Brain microvascular endothelial cell (primary cell): Measurements from ENCODE around the gene MTG1.
"Not testable (repeated sequence)": the region's sequence is repeated elsewhere in the genome, so short reads cannot be mapped to it uniquely, and the experiment has no call there.

Experiments used
- DNase-seq: peaks from one replicate; pipeline ENCODE4 v3.0.0-alpha.2; 2020
- H3K27ac ChIP-seq: fragments of 250-450 bp; sonication (Bioruptor Pico); 2 replicates; pipeline ENCODE4 v1.5.1; 2020; ENCODE audit warnings: mild to moderate bottlenecking, moderate library complexity
- H3K27me3 ChIP-seq: fragments of 250-450 bp; sonication (Bioruptor Pico); replicated peaks from 2 replicates; pipeline ENCODE4 v1.5.1; 2020; ENCODE audit warnings: mild to moderate bottlenecking
- H3K36me3 ChIP-seq: fragments of 250-450 bp; sonication (Bioruptor Pico); replicated peaks from 2 replicates; pipeline ENCODE4 v1.5.1; 2020; ENCODE audit warnings: mild to moderate bottlenecking
- H3K4me3 ChIP-seq: 2 replicates; pipeline ENCODE4 v1.5.1; 2011; ENCODE audit warnings: low read depth, mild to moderate bottlenecking, control low read depth, low read length, moderate library complexity
- CTCF ChIP-seq: IDR thresholded peaks from 2 replicates; pipeline ENCODE4 v1.5.1; 2011; ENCODE audit warnings: low read depth, mild to moderate bottlenecking, moderate library complexity, low read length, control low read depth, inconsistent platforms; ENCODE audit errors: missing control alignments
- in situ Hi-C: cut with HindIII; loops from 2 replicates; pipeline ENCODE4 v1.10.0; 2017; ENCODE audit warnings: low sequenced_read_pairs, low pct_ligation_motif_present

Gene MTG1

GRCh38 chr10:133438711-133439273 is 44.8 kb downstream of the MTG1 start:
- H3K27ac ChIP-seq: no peak overlapping the region
- in situ Hi-C loops: no loop called here
- peak; percentile 25 for DNase-seq
- H3K4me3 ChIP-seq: no peak overlapping the region
- TF ChIP-seq CTCF: peak; percentile 37
- no peaks in the 10 kb centered on the region for H3K36me3 ChIP-seq
- H3K27me3 ChIP-seq: no peaks in the 10 kb centered on the region

DNA sequence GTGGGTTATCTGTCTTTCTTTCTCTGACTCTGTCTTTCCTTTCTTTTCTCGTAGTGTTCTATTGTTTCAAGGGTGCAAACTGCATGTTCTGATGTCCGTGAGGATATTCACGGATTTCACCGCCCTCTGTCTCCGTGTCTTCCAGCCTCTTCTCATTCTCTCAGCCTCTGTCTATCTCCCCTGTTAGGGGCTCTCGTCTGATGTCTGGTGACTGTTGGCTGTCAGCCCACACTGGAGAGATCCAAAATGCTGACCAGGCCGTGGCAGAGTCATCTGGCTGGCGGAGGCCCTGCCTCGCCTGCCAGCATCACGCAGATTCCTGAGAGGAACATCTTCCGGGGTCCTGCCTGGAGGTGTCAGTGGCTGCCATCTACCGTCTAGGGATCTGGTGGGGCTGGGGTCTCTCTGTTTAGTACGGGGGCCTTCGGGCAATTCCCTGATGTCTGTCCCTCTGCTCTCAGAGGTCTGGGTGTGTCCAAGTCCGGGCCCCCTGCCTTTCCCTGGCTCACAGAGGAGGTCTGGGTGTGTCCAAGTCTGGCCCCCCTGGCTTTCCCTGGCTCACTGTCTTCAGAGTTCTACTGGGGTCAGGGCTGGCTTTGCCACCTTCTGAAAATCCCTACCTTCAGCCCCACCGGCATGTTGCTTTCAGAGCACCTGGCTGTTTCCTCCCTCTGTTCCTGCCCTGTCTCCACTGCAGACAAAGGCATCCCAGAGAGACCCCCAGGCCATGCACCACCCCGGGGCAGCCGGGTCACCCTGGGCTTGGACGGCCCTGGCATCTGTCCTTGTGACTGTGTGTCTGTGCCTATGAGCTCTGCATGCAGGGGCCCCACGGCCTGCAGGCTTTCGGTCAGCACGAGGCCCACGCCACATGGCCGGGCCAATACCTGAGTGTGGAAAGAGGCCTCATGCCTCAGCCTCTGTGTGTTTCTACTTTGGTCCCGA is 45.8 kb downstream of the MTG1 start:
- Histone ChIP-seq H3K27ac (no peak overlapping the region), H3K4me3 (no peak overlapping the region), H3K36me3 (no peaks in the 10 kb centered on the region), H3K27me3 (no peaks in the 10 kb centered on the region)
- in situ Hi-C loops: no loop called here
- TF ChIP-seq CTCF: no peak
- no peak for DNase-seq

- Histone ChIP-seq H3K4me3 (no peak overlapping the region), H3K36me3 (no peaks in the 10 kb centered on the region), H3K27ac (no peak overlapping the region), H3K27me3 (no peaks in the 10 kb centered on the region)
- in situ Hi-C loops: no loop called here
- DNase-seq: no peak
- no peak for TF ChIP-seq CTCF
Observed at GRCh38 chr10:133440633-133441285, 46.8 kb downstream of the MTG1 start.

DNA sequence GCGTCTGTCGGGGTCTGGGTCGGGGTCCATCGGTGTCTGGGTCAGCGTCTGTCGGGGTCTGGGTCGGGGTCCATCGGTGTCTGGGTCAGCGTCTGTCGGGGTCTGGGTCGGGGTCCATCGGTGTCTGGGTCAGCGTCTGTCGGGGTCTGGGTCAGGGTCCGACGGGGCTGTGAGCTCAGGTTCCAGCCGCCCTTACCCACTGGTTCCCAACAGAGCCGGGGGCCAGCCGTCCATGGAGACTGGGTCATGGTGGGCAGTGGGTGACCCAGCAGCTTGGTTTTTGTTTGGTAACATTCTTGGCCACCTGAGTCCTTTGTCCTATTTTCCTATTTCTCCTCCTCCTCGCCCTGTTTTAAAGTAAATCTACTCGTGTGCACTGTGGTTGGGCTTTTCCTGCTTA is 47.4 kb downstream of the MTG1 start:
- H3K4me3 ChIP-seq, H3K36me3 ChIP-seq, in situ Hi-C loops, H3K27me3 ChIP-seq, DNase-seq, H3K27ac ChIP-seq: not testable (repeated sequence)

- in situ Hi-C loops: no loop called here
- no peak for TF ChIP-seq CTCF
- H3K27ac ChIP-seq: no peak overlapping the region
Observed at GRCh38 chr10:133441780-133442179, 47.8 kb downstream of the MTG1 start.

More at GRCh38 chr10:133441780-133442179, 47.8 kb downstream of the MTG1 start:
- no peak overlapping the region for H3K4me3 ChIP-seq
- H3K36me3 ChIP-seq: no peaks in the 10 kb centered on the region
- H3K27me3 ChIP-seq: no peaks in the 10 kb centered on the region
- no peak for DNase-seq
